H1 (cell line): ENCODE data around the gene GXYLT2. TPM values are rescaled to one million over a fixed set of nuclear protein-coding genes. Genes with fewer than 3 reads are reported as not detected.

ENCODE experiments used
- CTCF ChIA-PET: fragments of 300-600 bp; sonication (Branson Sonifier 250); formaldehyde crosslinking; loops from one replicate; lab custom pipeline; 2021; ENCODE audit not compliant: partially characterized antibody; lab: Charles Lee
- POLR2A ChIA-PET: fragments of 300-600 bp; sonication (Branson Sonifier 250); formaldehyde crosslinking; loops from one replicate; lab custom pipeline; 2021; ENCODE audit warnings: inconsistent platforms; ENCODE audit not compliant: partially characterized antibody; lab: Charles Lee
- DNase-seq, 2 experiments: peaks; one replicate each; pipeline versions ENCODE4 v3.0.0 to v3.0.0-alpha.2; 2010 to 2022; ENCODE audit warnings: low spot score in 2 of 2, low read depth in 1 of 2, mixed read lengths in 1 of 2
- FAIRE-seq: peaks from 2 replicates; lab custom pipeline; 2011; peaks lifted over from hg19 to GRCh38; lab: Jason Lieb, UNC
- H2AFZ ChIP-seq: 2 replicates; pipeline ENCODE4 v1.8.1; 2012; ENCODE audit warnings: low read length, inconsistent platforms
- H2AK5ac ChIP-seq: 2 replicates; pipeline ENCODE4 v1.6.1; 2013; ENCODE audit warnings: low read depth, low read length
- H2BK120ac ChIP-seq: replicated peaks from 2 replicates; pipeline ENCODE3; 2013; ENCODE audit warnings: low read depth, low read length, inconsistent platforms
- H2BK12ac ChIP-seq: 2 replicates; pipeline ENCODE4 v1.6.1; 2013; ENCODE audit warnings: low read depth, low read length
- H2BK15ac ChIP-seq: 2 replicates; pipeline ENCODE4 v1.6.1; 2013; ENCODE audit warnings: low read length
- H2BK20ac ChIP-seq: 2 replicates; pipeline ENCODE4 v1.6.1; 2013; ENCODE audit warnings: low read length
- H2BK5ac ChIP-seq: 2 replicates; pipeline ENCODE4 v1.6.1; 2013; ENCODE audit warnings: low read depth, low read length
- H3K14ac ChIP-seq: 2 replicates; pipeline ENCODE4 v1.6.1; 2013; ENCODE audit warnings: inconsistent platforms; ENCODE audit not compliant: insufficient read length
- H3K18ac ChIP-seq: 2 replicates; pipeline ENCODE4 v1.6.1; 2013; ENCODE audit warnings: low read length; ENCODE audit errors: extremely low read depth
- H3K23ac ChIP-seq: 2 replicates; pipeline ENCODE4 v1.6.1; 2013; ENCODE audit warnings: inconsistent platforms; ENCODE audit not compliant: insufficient read length
- H3K23me2 ChIP-seq: 2 replicates; pipeline ENCODE4 v1.6.1; 2013; ENCODE audit warnings: low read depth, low read length
- H3K27ac ChIP-seq: 2 replicates; pipeline ENCODE4 v1.6.1; 2011; ENCODE audit warnings: low read depth, low read length, inconsistent platforms
- H3K27me3 ChIP-seq, 4 experiments: replicated peaks in 1 of 4; 1 replicate in 1 of 4; 2 replicates in 3 of 4; pipeline versions ENCODE4 v1.6.1 to v1.8.1; 2011 to 2013; ENCODE audit warnings: low read length in 3 of 4, mild to moderate bottlenecking in 3 of 4, inconsistent platforms in 2 of 4, mixed read lengths in 2 of 4, moderate library complexity in 1 of 4; ENCODE audit not compliant: control insufficient read depth in 3 of 4, insufficient read depth in 3 of 4; ENCODE audit errors: extremely low read depth in 1 of 4
- H3K36me3 ChIP-seq, 4 experiments: 2 replicates each; pipeline versions ENCODE4 v1.6.1 to v1.8.1; 2011 to 2013; ENCODE audit warnings: mild to moderate bottlenecking in 4 of 4, low read length in 3 of 4, moderate library complexity in 2 of 4, control low read depth in 1 of 4, inconsistent platforms in 1 of 4; ENCODE audit not compliant: insufficient read depth in 4 of 4, control insufficient read depth in 2 of 4
- H3K4ac ChIP-seq: replicated peaks from 2 replicates; pipeline ENCODE3; 2013; ENCODE audit warnings: low read length, low read depth, mixed read lengths, inconsistent platforms; ENCODE audit not compliant: insufficient read length
- H3K4me1 ChIP-seq, 4 experiments: replicated peaks in 1 of 4; 1 replicate in 1 of 4; 2 replicates in 3 of 4; pipeline versions ENCODE4 v1.6.1 to v1.8.1; 2011 to 2013; ENCODE audit warnings: low read length in 3 of 4, inconsistent platforms in 2 of 4, mixed read lengths in 1 of 4; ENCODE audit not compliant: insufficient read depth in 4 of 4, control insufficient read depth in 3 of 4
- H3K4me2 ChIP-seq, 2 experiments: 2 replicates each; pipeline versions ENCODE4 v1.6.1 to v1.8.1; 2011 to 2013; ENCODE audit warnings: low read depth in 2 of 2, low read length in 2 of 2, control low read depth in 1 of 2, inconsistent platforms in 1 of 2, mild to moderate bottlenecking in 1 of 2; ENCODE audit not compliant: insufficient read depth in 1 of 2
- H3K4me3 ChIP-seq, 4 experiments: fragments of 200-600, 300-600 bp in 1 of 4; sonication (generic), shearing (Covaris generic), sonication (Bioruptor Twin) in 1 of 4; 2 replicates each; pipeline versions ENCODE4 v1.5.1 to v1.8.1; 2011 to 2016; ENCODE audit warnings: low read length in 4 of 4, low read depth in 3 of 4, control low read depth in 2 of 4, inconsistent platforms in 2 of 4, mild to moderate bottlenecking in 2 of 4, mixed read lengths in 1 of 4, moderate library complexity in 1 of 4; ENCODE audit not compliant: insufficient read depth in 2 of 4; ENCODE audit errors: extremely low read depth in 1 of 4
- H3K56ac ChIP-seq: replicated peaks from 2 replicates; pipeline ENCODE3; 2013; ENCODE audit warnings: low read depth, mild to moderate bottlenecking, mixed read lengths, low read length, inconsistent platforms; ENCODE audit not compliant: insufficient read length
- H3K79me1 ChIP-seq: 2 replicates; pipeline ENCODE4 v1.6.1; 2013; ENCODE audit warnings: low read depth, low read length, control low read depth
- H3K79me2 ChIP-seq, 2 experiments: 2 replicates each; pipeline versions ENCODE4 v1.6.1 to v1.8.1; 2012 to 2013; ENCODE audit warnings: low read length in 2 of 2, mild to moderate bottlenecking in 2 of 2, inconsistent platforms in 1 of 2; ENCODE audit not compliant: insufficient read depth in 2 of 2, control insufficient read depth in 1 of 2
- H3K9ac ChIP-seq, 4 experiments: replicated peaks in 1 of 4; 1 replicate in 1 of 4; 2 replicates in 3 of 4; pipeline versions ENCODE4 v1.6.1 to v1.8.1; 2011 to 2013; ENCODE audit warnings: low read depth in 3 of 4, low read length in 3 of 4, control low read depth in 2 of 4, mild to moderate bottlenecking in 2 of 4, moderate library complexity in 2 of 4, inconsistent platforms in 1 of 4; ENCODE audit errors: extremely low read depth in 1 of 4
- H3K9me3 ChIP-seq, 2 experiments: 2 replicates each; pipeline versions ENCODE4 v1.6.1 to v1.8.1; 2012 to 2013; ENCODE audit warnings: mild to moderate bottlenecking in 2 of 2, moderate library complexity in 2 of 2, control low read depth in 1 of 2, inconsistent platforms in 1 of 2, low read depth in 1 of 2, low read length in 1 of 2, mixed read lengths in 1 of 2; ENCODE audit not compliant: insufficient read depth in 2 of 2
- H4K20me1 ChIP-seq, 2 experiments: replicated peaks in 1 of 2; 2 replicates each; pipeline versions ENCODE3 to v1.8.1; 2011 to 2013; ENCODE audit warnings: inconsistent platforms in 2 of 2, low read length in 2 of 2, mild to moderate bottlenecking in 1 of 2; ENCODE audit not compliant: insufficient read depth in 2 of 2, control insufficient read depth in 1 of 2
- H4K5ac ChIP-seq: 2 replicates; pipeline ENCODE4 v1.6.1; 2013; ENCODE audit warnings: low read length, low read depth, mixed read lengths, inconsistent platforms; ENCODE audit not compliant: insufficient read length
- H4K8ac ChIP-seq: 2 replicates; pipeline ENCODE4 v1.8.0; 2013; ENCODE audit warnings: mild to moderate bottlenecking, moderate library complexity, low read length, inconsistent platforms; ENCODE audit not compliant: insufficient read depth; ENCODE audit errors: extremely low read depth
- H4K91ac ChIP-seq: replicated peaks from 2 replicates; pipeline ENCODE3; 2013; ENCODE audit warnings: low read length, mixed read lengths, inconsistent platforms; ENCODE audit not compliant: insufficient read length
- EZH2 ChIP-seq: fragments of 200-600 bp; sonication (generic); IDR thresholded peaks from 2 replicates; pipeline ENCODE4 v1.7.1; 2012; ENCODE audit warnings: low read depth, mild to moderate bottlenecking, moderate library complexity, low read length, inconsistent platforms; ENCODE audit not compliant: severe bottlenecking
- WGBS, 2 experiments: shearing (Covaris generic) in 1 of 2; methylation state at CpG; one replicate each; pipeline versions ENCODE4 v1.1.6 to v1.1.7; 2013 to 2015; ENCODE audit warnings: low lambda C conversion rate in 2 of 2, mixed read lengths in 2 of 2, inconsistent platforms in 1 of 2, low coverage in 1 of 2, missing lambda C conversion rate in 1 of 2; ENCODE audit not compliant: insufficient replicate concordance in 2 of 2, insufficient coverage in 1 of 2, insufficient read length in 1 of 2; ENCODE audit errors: extremely low coverage in 1 of 2, missing lambda C conversion rate in 1 of 2; 5-methylcytosine and 5-hydroxymethylcytosine counted together
- polyA plus RNA-seq, 7 experiments: library from polyadenylated mRNA; depleted of rRNA in 3 of 7; stranded (reverse) in 5 of 7; unstranded in 2 of 7; fragments of >200 nt in 5 of 7; fragments of 200-250 nt in 2 of 7; gene quantifications; 1 replicate in 5 of 7; 2 replicates in 1 of 7; 4 replicates in 1 of 7; pipeline versions ENCODE4 v1.2.1 to v1.2.3, GENCODE V29; 2011 to 2013; ENCODE audit warnings: missing spikeins in 2 of 7, mixed read lengths in 2 of 7
- total RNA-seq: library from RNA; stranded (reverse); fragmentation: NEBNext Ultra II Directional; extraction: Animal tissue kit (Norgen Biotek cat#: 25700); gene quantifications from 2 replicates; pipeline ENCODE4 v1.2.1, GENCODE V29; 2021

GXYLT2 gene
- total and polyA plus RNA-seq, 2 of the 8 experiments (the other 6 are each of a cell fraction or from before 2014, with no cell fraction given), result 1.8 to 5.6 TPM

GRCh38 chr3:72969766-72970165, 81.9 kb downstream of the GXYLT2 start:
- Histone ChIP-seq H3K4me1 (no peaks in the 10 kb centered on the region; a peak in 1 of 7 replicates), H3K23me2 (no peaks in the 10 kb centered on the region), H3K9me3 (no peaks in the 10 kb centered on the region), H3K23ac (no peak overlapping the region), H4K91ac (no peak overlapping the region), H3K9ac (no peak overlapping the region), H3K4me2 (no peak overlapping the region), H3K27ac (no peak overlapping the region), H2BK120ac (no peak overlapping the region), H2BK12ac (no peak overlapping the region), H3K4me3 (no peak overlapping the region), H2AK5ac (no peak overlapping the region), H2AFZ (no peak overlapping the region), H3K79me1 (no peaks in the 10 kb centered on the region), H2BK5ac (no peak overlapping the region), H4K20me1 (no peaks in the 10 kb centered on the region), H3K27me3 (no peaks in the 10 kb centered on the region), H4K8ac (no peak overlapping the region), H2BK20ac (no peak overlapping the region), H3K56ac (no peak overlapping the region), H3K18ac (no peak overlapping the region), H2BK15ac (no peak overlapping the region), H3K36me3 (no peaks in the 10 kb centered on the region; a peak in 1 of 8 replicates), H3K14ac (no peak overlapping the region), H3K4ac (no peak overlapping the region), H3K79me2 (no peaks in the 10 kb centered on the region), H4K5ac (no peak overlapping the region)
- no peak for TF ChIP-seq EZH2
- FAIRE-seq (no peak), DNase-seq (no peak)
- ChIA-PET POLR2A (no interaction called here), CTCF (no interaction called here)
- WGBS, 2 experiments, result 89% methylated on average over 3 of the region's 3 CpGs; no CpG with 5 or more reads in 1 of the 2 experiments
